ENCODE results near the gene CPT1C.

DNA sequence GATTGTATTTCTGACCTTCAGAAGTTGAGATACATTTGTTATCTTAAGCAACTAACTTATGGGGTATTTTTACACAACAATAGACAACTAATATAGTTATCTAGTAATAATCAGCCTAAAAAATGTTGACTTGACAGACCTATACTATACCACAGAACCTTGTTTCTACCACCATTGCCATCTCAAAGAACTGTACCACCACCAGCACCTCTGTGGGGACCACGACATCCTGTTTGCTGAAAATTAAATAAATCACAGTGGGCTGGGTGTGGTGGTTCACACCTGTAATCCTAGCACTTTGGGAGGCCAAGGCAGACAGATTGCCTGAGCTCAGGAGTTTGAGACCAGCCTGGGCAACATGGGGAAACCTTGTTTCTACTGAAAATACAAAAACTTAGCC is 48.2 kb downstream of the CPT1C start:
- TF ChIP-seq CTCF (conservative IDR thresholded peaks at IDR 0.05; ENCODE audit: low read length), result no peak
- no peak for TF ChIP-seq EZH2phosphoT487 (IDR thresholded peaks at IDR 0.05; ENCODE audit: borderline replicate concordance, low read depth, low read length)

Data from OCI-LY7 (cell line).